GM18499 (cell line): ENCODE measurements around the gene FRMD5.

Experiments
- ATAC-seq: cut with Tn5 transposase; IDR thresholded peaks from one replicate; pipeline ENCODE4 v1.9.1; 2021; ENCODE audit warnings: moderate number of reproducible peaks; ENCODE audit not compliant: insufficient read depth, unreplicated experiment

The FRMD5 gene

GRCh38 chr15:44097552-44097951, 97.5 kb downstream of the FRMD5 start:
- ATAC-seq: no peak

GRCh38 chr15:44096596-44096995, 98.5 kb downstream of the FRMD5 start:
- ATAC-seq: no peak

- no peak for ATAC-seq
These were observed 100.3 kb downstream of the FRMD5 start for GRCh38 chr15:44094781-44095180.

GRCh38 chr15:44093836-44094235, 101.2 kb downstream of the FRMD5 start:
- ATAC-seq: no peak

GRCh38 chr15:44092221-44092620, 102.8 kb downstream of the FRMD5 start:
- ATAC-seq: no peak

- no peak for ATAC-seq
These were observed 107.2 kb downstream of the FRMD5 start for GRCh38 chr15:44087578-44088465.

- no peak for ATAC-seq
These were observed 110.3 kb downstream of the FRMD5 start for GRCh38 chr15:44084770-44085169.

GRCh38 chr15:44084171-44084570, 110.9 kb downstream of the FRMD5 start:
- no peak for ATAC-seq

- no peak for ATAC-seq
These were observed 112.4 kb downstream of the FRMD5 start for GRCh38 chr15:44082558-44083157.

- no peak for ATAC-seq
These were observed 113.8 kb downstream of the FRMD5 start for GRCh38 chr15:44081026-44082013.

GRCh38 chr15:44075535-44075934, 119.5 kb downstream of the FRMD5 start:
- no peak for ATAC-seq

- ATAC-seq: no peak
These were observed 125.6 kb downstream of the FRMD5 start for GRCh38 chr15:44069489-44069888.

- ATAC-seq: no peak
These were observed 126.7 kb downstream of the FRMD5 start for GRCh38 chr15:44068347-44068746.

- ATAC-seq: no peak
These were observed 128.8 kb downstream of the FRMD5 start for GRCh38 chr15:44066211-44066827.

- ATAC-seq: no peak
These were observed 130.4 kb downstream of the FRMD5 start for GRCh38 chr15:44064706-44065105.

- ATAC-seq: no peak
These were observed 136.9 kb downstream of the FRMD5 start for GRCh38 chr15:44058126-44058525.

GRCh38 chr15:44045661-44046060, 149.4 kb downstream of the FRMD5 start:
- no peak for ATAC-seq

- ATAC-seq: no peak
These were observed 149.9 kb downstream of the FRMD5 start for GRCh38 chr15:44045217-44045616.

- no peak for ATAC-seq
These were observed 156.3 kb downstream of the FRMD5 start for GRCh38 chr15:44038755-44039191.
